ENCODE data around the gene FYN.

DNA sequence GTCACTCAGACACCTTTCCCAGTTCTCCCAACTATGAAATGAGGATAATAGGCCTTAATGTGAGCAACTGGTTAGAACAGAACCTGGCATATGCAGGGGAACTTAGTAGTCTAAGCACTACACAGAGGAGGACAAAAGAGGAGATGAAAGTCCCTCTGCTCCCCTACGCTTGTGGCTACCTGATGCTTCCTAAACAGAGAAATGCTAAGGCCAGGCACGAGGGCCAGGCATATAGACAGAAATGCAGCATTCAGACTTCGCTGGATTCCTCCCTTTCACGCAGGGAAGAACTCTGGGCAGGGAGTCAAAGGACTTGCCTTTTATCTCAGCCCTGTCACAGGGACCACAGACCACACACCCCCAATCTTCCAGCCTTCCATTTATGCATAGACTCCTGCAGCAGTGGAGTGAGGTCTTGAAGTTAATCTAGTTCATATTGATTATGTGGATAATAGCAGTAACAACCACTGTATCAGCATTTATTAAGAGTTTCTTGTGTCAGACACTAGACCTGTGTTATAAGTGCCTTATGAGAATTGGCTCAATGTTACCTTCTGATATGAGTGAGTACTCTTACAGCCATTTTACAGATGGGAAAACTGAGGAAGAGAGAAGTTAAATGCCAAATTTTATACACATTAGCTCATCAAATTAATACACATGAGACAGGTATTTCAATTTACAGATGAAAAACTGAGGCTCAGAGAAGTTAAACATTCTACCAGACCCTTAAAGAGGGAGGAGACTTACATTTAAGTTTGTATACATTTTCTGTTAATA is 240.6 kb downstream of the FYN start:
- TF ChIP-seq, protein P1, sequence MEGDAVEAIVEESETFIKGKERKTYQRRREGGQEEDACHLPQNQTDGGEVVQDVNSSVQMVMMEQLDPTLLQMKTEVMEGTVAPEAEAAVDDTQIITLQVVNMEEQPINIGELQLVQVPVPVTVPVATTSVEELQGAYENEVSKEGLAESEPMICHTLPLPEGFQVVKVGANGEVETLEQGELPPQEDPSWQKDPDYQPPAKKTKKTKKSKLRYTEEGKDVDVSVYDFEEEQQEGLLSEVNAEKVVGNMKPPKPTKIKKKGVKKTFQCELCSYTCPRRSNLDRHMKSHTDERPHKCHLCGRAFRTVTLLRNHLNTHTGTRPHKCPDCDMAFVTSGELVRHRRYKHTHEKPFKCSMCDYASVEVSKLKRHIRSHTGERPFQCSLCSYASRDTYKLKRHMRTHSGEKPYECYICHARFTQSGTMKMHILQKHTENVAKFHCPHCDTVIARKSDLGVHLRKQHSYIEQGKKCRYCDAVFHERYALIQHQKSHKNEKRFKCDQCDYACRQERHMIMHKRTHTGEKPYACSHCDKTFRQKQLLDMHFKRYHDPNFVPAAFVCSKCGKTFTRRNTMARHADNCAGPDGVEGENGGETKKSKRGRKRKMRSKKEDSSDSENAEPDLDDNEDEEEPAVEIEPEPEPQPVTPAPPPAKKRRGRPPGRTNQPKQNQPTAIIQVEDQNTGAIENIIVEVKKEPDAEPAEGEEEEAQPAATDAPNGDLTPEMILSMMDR (conservative IDR thresholded peaks at IDR 0.05; ENCODE audit: low read depth, low read length), result no peak
- TF ChIP-seq POLR2A (IDR thresholded peaks at IDR 0.05; ENCODE audit: low read depth, low read length) (no peak), BHLHE40 (IDR thresholded peaks at IDR 0.05; ENCODE audit: low read depth, low read length) (no peak), RAD21 (IDR thresholded peaks at IDR 0.05; ENCODE audit: low read length) (no peak), SMC3 (IDR thresholded peaks at IDR 0.05; ENCODE audit: low read depth, low read length) (no peak), CHD1 (IDR thresholded peaks at IDR 0.05; ENCODE audit: low read depth, low read length) (no peak), MXI1 (IDR thresholded peaks at IDR 0.05; ENCODE audit: borderline replicate concordance, low read depth, low read length) (no peak), MAFK (IDR thresholded peaks at IDR 0.05; ENCODE audit: low read depth, low read length) (no peak), CEBPB (IDR thresholded peaks at IDR 0.05; ENCODE audit: low read depth, low read length) (no peak), FOS (IDR thresholded peaks at IDR 0.05; ENCODE audit: low read depth, low read length) (no peak), RFX5 (IDR thresholded peaks at IDR 0.05; ENCODE audit: low read depth, low read length) (no peak)
- TF ChIP-seq, protein P2, sequence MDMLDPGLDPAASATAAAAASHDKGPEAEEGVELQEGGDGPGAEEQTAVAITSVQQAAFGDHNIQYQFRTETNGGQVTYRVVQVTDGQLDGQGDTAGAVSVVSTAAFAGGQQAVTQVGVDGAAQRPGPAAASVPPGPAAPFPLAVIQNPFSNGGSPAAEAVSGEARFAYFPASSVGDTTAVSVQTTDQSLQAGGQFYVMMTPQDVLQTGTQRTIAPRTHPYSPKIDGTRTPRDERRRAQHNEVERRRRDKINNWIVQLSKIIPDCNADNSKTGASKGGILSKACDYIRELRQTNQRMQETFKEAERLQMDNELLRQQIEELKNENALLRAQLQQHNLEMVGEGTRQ (IDR thresholded peaks at IDR 0.05; ENCODE audit: low read depth, low read length), result no peak
- TF ChIP-seq, protein P3, sequence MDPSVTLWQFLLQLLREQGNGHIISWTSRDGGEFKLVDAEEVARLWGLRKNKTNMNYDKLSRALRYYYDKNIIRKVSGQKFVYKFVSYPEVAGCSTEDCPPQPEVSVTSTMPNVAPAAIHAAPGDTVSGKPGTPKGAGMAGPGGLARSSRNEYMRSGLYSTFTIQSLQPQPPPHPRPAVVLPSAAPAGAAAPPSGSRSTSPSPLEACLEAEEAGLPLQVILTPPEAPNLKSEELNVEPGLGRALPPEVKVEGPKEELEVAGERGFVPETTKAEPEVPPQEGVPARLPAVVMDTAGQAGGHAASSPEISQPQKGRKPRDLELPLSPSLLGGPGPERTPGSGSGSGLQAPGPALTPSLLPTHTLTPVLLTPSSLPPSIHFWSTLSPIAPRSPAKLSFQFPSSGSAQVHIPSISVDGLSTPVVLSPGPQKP (IDR thresholded peaks at IDR 0.05; ENCODE audit: borderline replicate concordance, low read depth, low read length), result no peak

Measured in IMR-90 (cell line).